ENCODE data around the gene KCNE1. TPM values are rescaled to one million over a fixed set of nuclear protein-coding genes. Genes with fewer than 3 reads are reported as not detected.

The KCNE1 gene
- total and polyA plus RNA-seq, 2 of the 4 experiments (the other 2 are of a cell fraction) = 0.46 to 0.90 TPM

GRCh38 chr21:34537838-34538237 lies 25.8 kb upstream of the KCNE1 start:
- no peak for ATAC-seq (ENCODE audit: low read depth)
- H2AK9ac ChIP-seq (replicated peaks; ENCODE audit: low read depth, low read length, poor library complexity) = no peak overlapping the region
- peak overlapping the region; percentile 60 for H2BK5ac ChIP-seq (ENCODE audit: low read depth, low read length, poor library complexity, severe bottlenecking)
- H2AK5ac ChIP-seq (ENCODE audit: low read depth, low read length) = peak overlapping the region; percentile 76; the same call in 1 of the 2 replicates
- H3K9me1 ChIP-seq (ENCODE audit: insufficient read depth, low read length) = peaks cover 19% of the 10 kb centered on the region
- no peak overlapping the region for H3K27ac ChIP-seq (ENCODE audit: insufficient read depth, low read length)
- H3K4me1 ChIP-seq (ENCODE audit: control insufficient read depth, insufficient read depth, low read length) = peaks cover 18% of the 10 kb centered on the region
- H3K36me3 ChIP-seq (ENCODE audit: control insufficient read depth, insufficient read depth, low read length) = no peaks in the 10 kb centered on the region
- no peak overlapping the region for H3K4me3 ChIP-seq (ENCODE audit: insufficient read depth, low read depth, low read length)
- no peak overlapping the region for H3K56ac ChIP-seq (ENCODE audit: extremely low read depth, insufficient read depth, low read length)
- H3K14ac ChIP-seq (replicated peaks; ENCODE audit: low read depth, low read length) = peak overlapping the region; percentile 42
- BruUV-seq (replicated peaks) = no TSS peak
- TF ChIP-seq ELK1 (IDR thresholded peaks at IDR 0.05; ENCODE audit: borderline replicate concordance, low read depth, low read length) (no peak), RAD21 (IDR thresholded peaks at IDR 0.05; ENCODE audit: low read length) (no peak), MXI1 (IDR thresholded peaks at IDR 0.05; ENCODE audit: borderline replicate concordance, low read depth, low read length) (no peak), RFX5 (IDR thresholded peaks at IDR 0.05; ENCODE audit: low read depth, low read length) (no peak), MAFK (IDR thresholded peaks at IDR 0.05; ENCODE audit: low read depth, low read length) (no peak), RCOR1 (IDR thresholded peaks at IDR 0.05; ENCODE audit: insufficient replicate concordance, low read length) (no peak), CEBPB (IDR thresholded peaks at IDR 0.05; ENCODE audit: low read depth, low read length) (peak; percentile 10; the same call in 1 of the 2 replicates)
- no peaks in the 10 kb centered on the region for H3K27me3 ChIP-seq (ENCODE audit: control insufficient read depth, insufficient read depth, low read length)
- ChIA-PET CTCF (no interaction called here), POLR2A (ENCODE audit: unreplicated experiment) (no interaction called here)
- peaks cover 5 to 33% of the 10 kb centered on the region in 2 experiments; a peak in 3 of 4 replicates for H3K79me1 ChIP-seq (ENCODE audit: low read depth in 1 of 2, low read length in 2 of 2)
- H3K18ac ChIP-seq (ENCODE audit: low read depth, low read length) = peak overlapping the region; percentile 38; the same call in 1 of the 2 replicates
- peak; percentile 16 for DNase-seq
- peak overlapping the region; percentile 10 for H3K4ac ChIP-seq (ENCODE audit: low read depth, low read length)
- in situ Hi-C loops (cut with MboI; ENCODE audit: low sequenced_read_pairs) (no loop called here), intact Hi-C loops (cut with micrococcal nuclease) (no loop called here), dilution Hi-C loops (cut with HindIII; ENCODE audit: low sequenced_read_pairs, unreplicated experiment) (no loop called here)
- no peak overlapping the region; the same call in 1 of the 2 replicates for H4K5ac ChIP-seq (ENCODE audit: low read depth, low read length)
- peak overlapping the region; percentile 63; the same call in 1 of the 2 replicates for H3K23ac ChIP-seq (ENCODE audit: low read depth, low read length)
- no CpG with 5 or more reads among the region's 3 CpGs for WGBS, 2 experiments (ENCODE audit: extremely low coverage in 2 of 2, insufficient read length in 1 of 2)
- peak overlapping the region in 1 of 2 experiments; percentile 44; a peak in 2 of 4 replicates for H4K8ac ChIP-seq (ENCODE audit: low read depth in 2 of 2, low read length in 2 of 2)
- H3K9me3 ChIP-seq (ENCODE audit: control insufficient read depth, insufficient read depth, low read length) = no peaks in the 10 kb centered on the region
- no peaks in the 10 kb centered on the region for H4K20me1 ChIP-seq (ENCODE audit: insufficient read depth, low read length)
- H4K91ac ChIP-seq (ENCODE audit: insufficient read depth, low read depth, low read length) = peak overlapping the region; percentile 54
- no peak overlapping the region for H3K4me2 ChIP-seq (ENCODE audit: low read depth, low read length)
- no peak overlapping the region for H3K9ac ChIP-seq (ENCODE audit: low read depth, low read length)
- peak overlapping the region; percentile 80 for H2BK120ac ChIP-seq (ENCODE audit: low read depth, low read length)
- peak overlapping the region; percentile 49; the same call in 1 of the 2 replicates for H2BK20ac ChIP-seq (ENCODE audit: low read depth, low read length)
- peak overlapping the region; percentile 42; the same call in 2 of the 3 replicates for H2BK15ac ChIP-seq (ENCODE audit: low read depth, low read length)
- H2AFZ ChIP-seq (replicated peaks; ENCODE audit: low read length, poor library complexity) = no peak overlapping the region
